NT2/D1 (cell line): ENCODE data around the gene CACNA2D2.

Experiments used
- SUZ12 ChIP-seq: IDR thresholded peaks from 2 replicates; pipeline ENCODE4 v1.6.1; 2011; ENCODE audit not compliant: insufficient read length, insufficient read depth; ENCODE audit errors: extremely low read depth
- YY1 ChIP-seq: IDR thresholded peaks from 2 replicates; pipeline ENCODE4 v1.6.1; 2011; ENCODE audit not compliant: insufficient read length, insufficient read depth
- ZNF274 ChIP-seq: IDR thresholded peaks from 2 replicates; pipeline ENCODE4 v1.6.1; 2011; ENCODE audit warnings: mild to moderate bottlenecking, low read depth, low read length

DNA sequence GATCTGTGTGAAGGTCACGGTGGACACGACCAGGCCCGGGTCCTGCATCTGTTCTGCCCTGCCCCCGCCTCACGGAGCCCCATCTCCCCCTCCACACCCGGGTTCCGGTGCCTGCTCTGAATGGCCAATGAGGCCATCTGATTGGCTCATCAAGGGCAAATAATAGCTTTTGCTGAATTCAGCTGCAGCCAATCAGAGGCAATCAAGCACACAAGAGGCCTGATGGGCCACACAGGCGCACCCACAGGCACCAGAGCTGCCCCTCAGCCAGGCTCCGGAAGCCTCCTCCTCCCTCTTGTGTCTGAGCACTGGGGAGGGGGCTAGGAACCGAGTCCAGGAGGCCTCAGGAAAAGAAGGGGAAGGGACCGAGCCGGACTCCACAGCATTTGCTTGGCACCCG is 49.5 kb downstream of the CACNA2D2 start:
- no peak for TF ChIP-seq ZNF274
- TF ChIP-seq YY1, result no peak
- TF ChIP-seq SUZ12, result no peak
